Small intestine (tissue), 7 donors: ENCODE measurements around the gene GRB10. TPM values are rescaled to one million over a fixed set of nuclear protein-coding genes. Genes with fewer than 3 reads are reported as not detected.

Experiments
- DNase-seq, 2 donors: peaks; one replicate each; pipeline versions ENCODE4 v3.0.0 to v3.0.0-alpha.2; 2013
- FAIRE-seq: peaks from 2 replicates; lab custom pipeline; 2012; peaks lifted over from hg19 to GRCh38; lab: Jason Lieb, UNC
- H3K27ac ChIP-seq, 3 donors: one replicate each; pipeline ENCODE4 v1.5.1; 2013; ENCODE audit warnings: low read length in 2 of 3, mild to moderate bottlenecking in 2 of 3, control low read depth in 1 of 3, inconsistent platforms in 1 of 3, low read depth in 1 of 3, moderate library complexity in 1 of 3
- H3K27me3 ChIP-seq, 3 donors: one replicate each; pipeline ENCODE4 v1.6.1; 2013; ENCODE audit warnings: low read length in 3 of 3, inconsistent platforms in 1 of 3; ENCODE audit not compliant: control insufficient read depth in 3 of 3, insufficient read depth in 3 of 3
- H3K36me3 ChIP-seq, 3 donors: one replicate each; pipeline ENCODE4 v1.6.1; 2013; ENCODE audit warnings: low read length in 3 of 3, inconsistent platforms in 1 of 3, low read depth in 1 of 3, mild to moderate bottlenecking in 1 of 3, moderate library complexity in 1 of 3; ENCODE audit not compliant: control insufficient read depth in 3 of 3, insufficient read depth in 2 of 3
- H3K4me1 ChIP-seq, 3 donors: one replicate each; pipeline ENCODE4 v1.6.1; 2013; ENCODE audit warnings: low read length in 2 of 3, inconsistent platforms in 1 of 3, low read depth in 1 of 3, mild to moderate bottlenecking in 1 of 3, moderate library complexity in 1 of 3; ENCODE audit not compliant: control insufficient read depth in 3 of 3, insufficient read depth in 2 of 3
- H3K4me3 ChIP-seq, 3 donors: one replicate each; pipeline ENCODE4 v1.5.1; 2013; ENCODE audit warnings: low read length in 3 of 3, control low read depth in 1 of 3, inconsistent platforms in 1 of 3, low read depth in 1 of 3, mild to moderate bottlenecking in 1 of 3, moderate library complexity in 1 of 3
- H3K9me3 ChIP-seq, 2 donors: one replicate each; pipeline ENCODE4 v1.6.1; 2013; ENCODE audit warnings: low read depth in 1 of 2, low read length in 1 of 2; ENCODE audit not compliant: control insufficient read depth in 2 of 2, insufficient read depth in 1 of 2
- WGBS, 3 donors: extraction: QIAGEN DNeasy Blood & Tissue Kit; methylation state at CpG; one replicate each; pipeline ENCODE4 v1.1.7; 2013; 5-methylcytosine and 5-hydroxymethylcytosine counted together
- polyA plus RNA-seq, 4 donors: library from polyadenylated mRNA; stranded (reverse) in 3 of 4; unstranded in 1 of 4; fragments of 200-250 nt in 3 of 4; fragments of 120-200 nt in 1 of 4; gene quantifications; one replicate each; pipeline versions ENCODE4 v1.2.1 to v1.2.3, GENCODE V29; 2013
- donor health status: healthy with polysubstance abuse.
- donor health status: control.
- donor health status: control.
- donor health status: Bipolar disorder and iron deficiency.
- donor health status: healthy.

The GRB10 gene
- polyA plus RNA-seq, 4 donors: 14.5 to 33.8 (median 22.1) TPM

DNA sequence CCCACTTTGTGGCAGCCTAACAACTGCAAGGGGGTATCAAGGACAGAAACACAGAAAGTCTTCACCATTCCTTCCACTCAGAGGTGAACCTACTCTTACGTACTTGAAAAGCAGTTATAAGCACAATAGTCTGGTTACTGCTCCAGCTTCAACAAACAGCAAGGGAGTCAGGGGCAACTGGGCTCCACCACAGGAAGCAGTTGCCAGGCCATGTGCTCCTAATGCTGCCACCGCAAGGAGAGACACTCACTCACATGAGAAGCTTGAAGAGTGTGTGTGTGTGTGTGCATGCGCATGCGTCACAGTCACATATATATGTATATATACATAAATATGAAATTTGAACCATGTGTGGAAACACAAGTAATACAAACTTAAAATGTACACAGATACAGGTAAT is 65.5 kb downstream of the GRB10 start:
- Histone ChIP-seq H3K36me3 (peaks cover 0 to 3% (median 0%) of the 10 kb centered on the region in 3 donors), H3K4me3 (no peak overlapping the region), H3K9me3 (no peaks in the 10 kb centered on the region), H3K27ac (no peak overlapping the region), H3K4me1 (peaks cover 6 to 18% (median 7%) of the 10 kb centered on the region in 3 donors), H3K27me3 (no peaks in the 10 kb centered on the region)
- FAIRE-seq: no peak
- no peak for DNase-seq
- WGBS, 3 donors: 90 to 99% (median 92%) methylated on average over 4 of the region's 4 CpGs

DNA sequence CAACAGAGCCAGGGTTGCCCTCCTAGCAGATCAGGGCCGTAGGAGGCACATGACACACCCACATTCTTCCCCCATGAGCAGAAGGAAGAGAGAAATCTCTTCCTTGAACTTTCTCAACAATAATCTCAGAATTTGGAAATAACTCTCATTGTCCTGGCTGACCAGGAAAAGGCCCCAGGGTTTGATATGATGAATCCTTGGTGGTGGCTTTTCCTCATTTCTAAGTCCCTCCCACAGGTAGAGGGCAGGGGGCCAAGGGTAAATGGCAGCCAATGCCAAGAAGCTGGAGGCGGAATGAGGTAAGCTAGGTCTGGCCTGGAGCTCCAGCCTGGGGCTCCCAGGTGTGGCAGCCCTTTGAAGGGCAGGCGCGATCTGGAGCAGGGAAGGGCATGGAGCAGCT is 67.8 kb downstream of the GRB10 start:
- Histone ChIP-seq H3K4me1 (peaks cover 0 to 9% (median 6%) of the 10 kb centered on the region in 3 donors), H3K9me3 (no peaks in the 10 kb centered on the region), H3K36me3 (peaks cover 0 to 7% (median 0%) of the 10 kb centered on the region in 3 donors), H3K4me3 (no peak overlapping the region), H3K27ac (no peak overlapping the region), H3K27me3 (no peaks in the 10 kb centered on the region)
- WGBS, 3 donors: 29 to 79% (median 42%) methylated on average over 4 of the region's 4 CpGs
- FAIRE-seq (no peak), DNase-seq (peak in 1 of 2 donors; percentile 57)

DNA sequence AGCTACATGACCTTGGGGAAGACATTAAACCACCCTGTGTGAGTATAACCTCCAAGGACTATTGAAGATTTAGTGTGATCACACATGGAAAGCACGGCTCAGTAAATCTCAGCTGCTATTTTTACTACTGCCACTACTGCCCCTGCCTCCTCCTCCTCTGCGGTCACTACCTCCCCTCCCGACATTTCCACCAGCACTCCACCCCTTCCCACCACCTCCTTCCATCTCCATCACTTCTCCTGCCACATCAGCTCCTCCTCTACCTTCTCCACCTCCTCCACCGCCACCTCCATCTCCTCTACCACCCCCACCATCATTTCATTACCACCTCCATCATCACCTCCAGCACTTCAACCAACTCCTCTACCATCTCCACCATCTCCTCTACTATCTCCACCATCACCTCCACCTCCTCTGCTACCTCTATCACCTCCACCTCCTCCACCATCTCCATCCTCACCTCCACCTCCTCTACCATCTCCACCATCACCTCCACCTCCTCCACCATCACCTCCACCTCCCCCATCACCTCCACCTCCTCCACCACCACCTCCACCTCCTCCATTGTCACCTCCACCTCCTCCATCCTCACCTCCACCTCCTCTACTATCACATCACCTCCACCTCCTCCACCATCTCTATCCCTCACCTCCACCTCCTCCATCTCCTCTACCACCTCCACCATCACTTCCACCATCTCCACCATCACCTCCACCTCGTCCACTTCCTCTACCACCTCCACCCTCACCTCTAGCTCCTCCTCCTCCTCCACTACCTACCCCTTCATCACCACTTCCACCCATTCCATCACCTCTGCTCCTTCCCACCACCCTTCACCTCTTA is 69.4 kb downstream of the GRB10 start:
- H3K4me1 ChIP-seq: peaks cover 0 to 3% (median 2%) of the 10 kb centered on the region in 3 donors
- H3K27ac ChIP-seq: no peak overlapping the region
- peaks cover 0 to 12% (median 0%) of the 10 kb centered on the region in 3 donors for H3K36me3 ChIP-seq
- no peak for FAIRE-seq
- 79 to 92% (median 81%) methylated on average over 5 of the region's 5 CpGs for WGBS, 3 donors
- no peak overlapping the region for H3K4me3 ChIP-seq
- no peaks in the 10 kb centered on the region for H3K27me3 ChIP-seq
- no peaks in the 10 kb centered on the region for H3K9me3 ChIP-seq
- no peak for DNase-seq

DNA sequence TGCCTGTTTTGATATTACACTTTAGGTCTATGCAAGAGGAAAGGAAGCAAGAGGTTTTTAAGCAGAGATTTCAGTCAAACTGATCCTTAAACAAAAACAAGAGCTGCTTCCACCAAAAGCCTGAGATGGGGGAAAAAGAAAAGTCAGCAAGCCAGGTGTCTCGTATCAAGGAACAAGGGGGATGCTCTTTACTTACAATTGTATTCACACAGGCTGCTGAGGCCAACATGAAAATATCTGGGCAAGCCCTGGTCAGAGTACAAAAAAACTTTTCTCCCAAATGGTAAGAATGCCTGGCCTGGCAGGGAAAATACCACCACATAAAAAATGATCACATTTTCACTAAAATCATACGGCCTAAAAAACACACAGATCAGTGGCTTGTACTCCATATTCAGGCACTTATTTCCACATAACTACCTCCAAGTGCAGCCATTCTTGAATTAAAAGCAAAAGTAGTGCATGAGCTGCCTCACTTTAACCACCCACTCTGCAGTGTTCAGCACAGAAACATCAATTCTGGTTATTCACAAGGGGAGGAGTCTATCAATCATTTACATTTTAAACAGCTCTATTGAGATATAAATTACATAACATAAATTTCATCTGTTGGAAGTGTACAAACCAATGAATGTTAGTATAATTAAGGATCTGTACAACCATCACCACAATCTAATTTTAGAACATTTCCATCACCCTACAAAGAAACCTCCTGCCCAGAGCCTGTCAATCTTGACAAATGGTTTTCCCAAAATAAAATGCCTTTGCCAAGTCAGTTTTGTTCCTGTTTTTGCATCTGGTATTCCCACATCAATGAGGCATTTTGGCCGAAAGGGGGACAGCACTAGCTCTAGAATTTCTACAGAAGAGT is 70.2 kb downstream of the GRB10 start:
- Histone ChIP-seq H3K4me1 (peaks cover 0 to 3% (median 0%) of the 10 kb centered on the region in 3 donors), H3K36me3 (peaks cover 0 to 12% (median 0%) of the 10 kb centered on the region in 3 donors), H3K27ac (no peak overlapping the region), H3K27me3 (no peaks in the 10 kb centered on the region), H3K9me3 (no peaks in the 10 kb centered on the region), H3K4me3 (no peak overlapping the region)
- FAIRE-seq (no peak), DNase-seq (no peak)
- WGBS, 3 donors: 60 to 89% (median 72%) methylated on average over 3 of the region's 3 CpGs

DNA sequence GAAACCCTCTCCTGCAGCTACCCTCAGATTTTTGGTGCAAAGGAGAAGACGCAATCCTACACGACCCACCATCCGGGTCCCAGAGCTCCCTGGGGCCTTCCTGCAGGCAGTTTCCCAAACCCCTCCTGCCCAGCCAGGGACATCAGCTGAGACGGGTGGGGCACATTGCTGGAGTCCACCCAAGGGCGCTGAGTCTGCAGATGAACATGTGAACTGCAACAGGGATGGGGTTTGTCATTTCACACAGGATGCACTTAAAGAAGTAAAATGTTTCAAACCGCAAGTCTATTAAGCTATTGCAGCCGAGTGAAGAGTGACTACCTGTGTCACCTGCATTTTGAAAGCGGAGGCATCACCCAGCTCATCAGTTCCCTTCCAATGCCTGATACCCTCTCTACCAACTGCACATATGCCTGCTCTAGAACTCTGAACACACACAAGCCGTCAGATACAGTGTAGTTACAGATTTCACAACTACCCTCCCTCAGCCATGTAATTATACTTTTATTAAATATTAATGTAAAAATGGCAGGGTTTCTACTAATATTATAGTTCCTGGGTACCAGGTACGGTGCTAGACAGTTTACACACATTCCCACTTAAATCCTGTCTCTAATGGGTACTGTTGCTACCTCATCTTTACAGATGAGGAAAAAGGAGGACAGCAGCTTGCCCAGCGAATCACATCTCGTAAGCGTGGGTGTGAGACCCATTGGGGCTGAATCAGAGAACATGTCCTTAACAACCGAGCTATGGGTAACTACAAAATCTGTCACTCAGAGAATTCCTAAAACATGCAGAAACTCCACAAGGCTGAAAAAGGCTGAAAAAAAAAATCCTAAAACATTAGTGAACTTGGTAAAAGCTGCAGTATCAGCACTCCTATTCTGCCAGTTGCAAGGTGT is 71.2 kb downstream of the GRB10 start:
- H3K27ac ChIP-seq: no peak overlapping the region
- 73 to 76% (median 76%) methylated on average over 14 of the region's 14 CpGs for WGBS, 3 donors
- H3K27me3 ChIP-seq: no peaks in the 10 kb centered on the region
- H3K9me3 ChIP-seq: no peaks in the 10 kb centered on the region
- peaks cover 0 to 3% (median 0%) of the 10 kb centered on the region in 3 donors for H3K4me1 ChIP-seq
- peaks cover 0 to 12% (median 0%) of the 10 kb centered on the region in 3 donors for H3K36me3 ChIP-seq
- H3K4me3 ChIP-seq: no peak overlapping the region
- FAIRE-seq (no peak), DNase-seq (no peak)

DNA sequence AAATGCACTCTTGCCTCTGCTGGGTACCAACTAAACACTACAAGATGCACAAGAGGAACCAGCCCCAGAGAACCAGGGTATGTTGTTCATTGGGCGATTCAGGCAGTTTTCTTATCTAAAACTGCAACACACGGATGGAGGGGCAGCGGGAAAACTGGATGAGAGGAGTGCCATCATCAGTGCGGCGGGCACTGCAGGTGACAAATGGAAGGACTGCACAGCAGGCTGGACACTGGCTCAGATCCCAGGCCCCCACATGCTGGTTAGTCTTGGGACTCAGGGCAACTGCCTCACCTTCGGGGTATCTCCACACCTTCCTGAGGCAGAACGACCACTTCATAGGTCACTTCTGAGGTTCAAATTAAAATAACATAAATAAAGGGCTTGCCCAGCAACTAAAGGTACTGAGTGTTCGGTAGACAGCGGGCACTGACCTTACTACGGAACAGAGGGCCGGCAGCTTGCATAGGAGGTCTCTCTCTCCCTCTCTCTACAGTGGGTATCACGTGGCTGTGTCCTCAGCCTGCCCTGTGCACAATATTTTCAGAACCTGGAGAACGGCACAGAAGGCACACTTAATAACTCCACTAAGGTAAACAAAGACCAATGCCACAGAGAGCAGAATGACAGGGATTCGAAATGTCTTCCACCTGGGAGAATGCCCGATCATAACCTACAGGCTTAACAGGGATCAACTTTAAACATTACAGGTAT is 72.1 kb downstream of the GRB10 start:
- no peak overlapping the region for H3K4me3 ChIP-seq
- WGBS, 3 donors: 88 to 89% (median 89%) methylated on average over 15 of the region's 15 CpGs
- DNase-seq (no peak), FAIRE-seq (no peak)
- H3K27me3 ChIP-seq: no peaks in the 10 kb centered on the region
- peaks cover 0 to 12% (median 0%) of the 10 kb centered on the region in 3 donors for H3K36me3 ChIP-seq
- peaks cover 0 to 3% (median 0%) of the 10 kb centered on the region in 3 donors for H3K4me1 ChIP-seq
- no peak overlapping the region for H3K27ac ChIP-seq
- H3K9me3 ChIP-seq: no peaks in the 10 kb centered on the region

DNA sequence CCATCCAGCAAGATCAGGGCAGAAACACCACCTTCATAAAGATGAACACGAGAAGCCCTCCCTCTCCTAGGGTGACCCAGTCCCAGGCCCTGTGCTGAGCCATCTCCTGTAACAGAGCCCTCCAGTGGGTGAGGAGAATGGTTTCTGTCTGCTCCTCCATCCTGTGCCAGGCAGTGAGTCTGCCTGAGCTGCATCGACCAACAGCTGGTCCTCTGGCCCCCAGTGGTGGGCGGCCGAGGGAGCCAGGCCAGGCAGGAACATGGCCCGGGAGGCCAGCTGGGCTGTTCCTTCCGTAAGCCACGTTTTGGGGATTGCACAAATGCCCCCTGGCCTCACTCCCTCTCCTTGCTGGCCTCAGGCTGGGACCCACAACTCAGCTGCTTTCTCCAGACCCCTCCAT is 73.5 kb downstream of the GRB10 start:
- no peaks in the 10 kb centered on the region for H3K9me3 ChIP-seq
- WGBS, 3 donors: 84 to 91% (median 84%) methylated on average over 7 of the region's 7 CpGs
- H3K4me3 ChIP-seq: no peak overlapping the region
- FAIRE-seq (no peak), DNase-seq (no peak)
- H3K4me1 ChIP-seq: peaks cover 0 to 3% (median 0%) of the 10 kb centered on the region in 3 donors
- H3K27me3 ChIP-seq: no peaks in the 10 kb centered on the region
- H3K27ac ChIP-seq: no peak overlapping the region
- peaks cover 0 to 12% (median 0%) of the 10 kb centered on the region in 3 donors for H3K36me3 ChIP-seq
